ENCODE measurements around the gene MDN1.

DNA sequence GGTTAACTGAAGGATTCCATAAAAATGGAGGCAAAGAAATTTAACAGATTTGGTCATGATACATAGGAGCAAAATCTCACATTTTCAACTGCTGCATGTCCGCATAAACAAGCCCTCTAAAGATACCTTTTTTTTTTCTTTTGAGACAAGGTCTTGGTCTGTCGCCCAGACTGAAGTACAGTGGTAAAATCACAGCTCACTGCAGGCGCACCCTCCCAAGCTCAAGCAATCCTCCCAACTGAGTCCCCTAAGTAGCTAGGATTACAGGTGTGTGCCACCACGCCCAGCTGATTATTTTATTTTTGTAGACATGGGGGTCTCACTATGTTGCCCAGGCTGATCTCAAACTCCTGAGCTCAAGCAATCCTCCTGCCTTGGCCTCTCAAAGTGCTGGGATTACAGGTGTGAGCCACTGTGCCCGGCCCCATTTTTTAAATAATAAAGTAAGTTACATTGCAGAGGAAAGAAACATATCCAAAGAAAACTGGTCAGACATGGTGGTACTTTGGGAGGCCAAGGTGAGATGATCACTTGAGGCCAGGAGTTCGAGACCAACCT lies 13.7 kb downstream of the MDN1 start:
- TF ChIP-seq, protein P1, sequence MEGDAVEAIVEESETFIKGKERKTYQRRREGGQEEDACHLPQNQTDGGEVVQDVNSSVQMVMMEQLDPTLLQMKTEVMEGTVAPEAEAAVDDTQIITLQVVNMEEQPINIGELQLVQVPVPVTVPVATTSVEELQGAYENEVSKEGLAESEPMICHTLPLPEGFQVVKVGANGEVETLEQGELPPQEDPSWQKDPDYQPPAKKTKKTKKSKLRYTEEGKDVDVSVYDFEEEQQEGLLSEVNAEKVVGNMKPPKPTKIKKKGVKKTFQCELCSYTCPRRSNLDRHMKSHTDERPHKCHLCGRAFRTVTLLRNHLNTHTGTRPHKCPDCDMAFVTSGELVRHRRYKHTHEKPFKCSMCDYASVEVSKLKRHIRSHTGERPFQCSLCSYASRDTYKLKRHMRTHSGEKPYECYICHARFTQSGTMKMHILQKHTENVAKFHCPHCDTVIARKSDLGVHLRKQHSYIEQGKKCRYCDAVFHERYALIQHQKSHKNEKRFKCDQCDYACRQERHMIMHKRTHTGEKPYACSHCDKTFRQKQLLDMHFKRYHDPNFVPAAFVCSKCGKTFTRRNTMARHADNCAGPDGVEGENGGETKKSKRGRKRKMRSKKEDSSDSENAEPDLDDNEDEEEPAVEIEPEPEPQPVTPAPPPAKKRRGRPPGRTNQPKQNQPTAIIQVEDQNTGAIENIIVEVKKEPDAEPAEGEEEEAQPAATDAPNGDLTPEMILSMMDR (IDR thresholded peaks at IDR 0.05), result no peak
- TF ChIP-seq POLR2A (IDR thresholded peaks at IDR 0.05; ENCODE audit: low read depth) (no peak), POLR2AphosphoS5 (IDR thresholded peaks at IDR 0.05) (no peak), EP300 (IDR thresholded peaks at IDR 0.05) (no peak)

Data from esophagus muscularis mucosa (tissue), 4 donors.